A549 treated with AZD2906 at 1 μM for 4 hours (cell line): ENCODE measurements around the gene SEMA4F. TPM values are rescaled to one million over a fixed set of nuclear protein-coding genes. Genes with fewer than 3 reads are reported as not detected.

Experiments used
- total RNA-seq: library from RNA; stranded (reverse); fragments of 200-300 nt; extraction: Qiagen RNA extraction; gene quantifications from 5 replicates; pipeline ENCODE4 v1.2.3, GENCODE V29; 2022

SEMA4F gene, protein sequence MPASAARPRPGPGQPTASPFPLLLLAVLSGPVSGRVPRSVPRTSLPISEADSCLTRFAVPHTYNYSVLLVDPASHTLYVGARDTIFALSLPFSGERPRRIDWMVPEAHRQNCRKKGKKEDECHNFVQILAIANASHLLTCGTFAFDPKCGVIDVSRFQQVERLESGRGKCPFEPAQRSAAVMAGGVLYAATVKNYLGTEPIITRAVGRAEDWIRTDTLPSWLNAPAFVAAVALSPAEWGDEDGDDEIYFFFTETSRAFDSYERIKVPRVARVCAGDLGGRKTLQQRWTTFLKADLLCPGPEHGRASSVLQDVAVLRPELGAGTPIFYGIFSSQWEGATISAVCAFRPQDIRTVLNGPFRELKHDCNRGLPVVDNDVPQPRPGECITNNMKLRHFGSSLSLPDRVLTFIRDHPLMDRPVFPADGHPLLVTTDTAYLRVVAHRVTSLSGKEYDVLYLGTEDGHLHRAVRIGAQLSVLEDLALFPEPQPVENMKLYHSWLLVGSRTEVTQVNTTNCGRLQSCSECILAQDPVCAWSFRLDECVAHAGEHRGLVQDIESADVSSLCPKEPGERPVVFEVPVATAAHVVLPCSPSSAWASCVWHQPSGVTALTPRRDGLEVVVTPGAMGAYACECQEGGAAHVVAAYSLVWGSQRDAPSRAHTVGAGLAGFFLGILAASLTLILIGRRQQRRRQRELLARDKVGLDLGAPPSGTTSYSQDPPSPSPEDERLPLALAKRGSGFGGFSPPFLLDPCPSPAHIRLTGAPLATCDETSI
- total RNA-seq = 8.7 to 11.8 TPM (median 10.7 TPM) in 5 replicates

DNA sequence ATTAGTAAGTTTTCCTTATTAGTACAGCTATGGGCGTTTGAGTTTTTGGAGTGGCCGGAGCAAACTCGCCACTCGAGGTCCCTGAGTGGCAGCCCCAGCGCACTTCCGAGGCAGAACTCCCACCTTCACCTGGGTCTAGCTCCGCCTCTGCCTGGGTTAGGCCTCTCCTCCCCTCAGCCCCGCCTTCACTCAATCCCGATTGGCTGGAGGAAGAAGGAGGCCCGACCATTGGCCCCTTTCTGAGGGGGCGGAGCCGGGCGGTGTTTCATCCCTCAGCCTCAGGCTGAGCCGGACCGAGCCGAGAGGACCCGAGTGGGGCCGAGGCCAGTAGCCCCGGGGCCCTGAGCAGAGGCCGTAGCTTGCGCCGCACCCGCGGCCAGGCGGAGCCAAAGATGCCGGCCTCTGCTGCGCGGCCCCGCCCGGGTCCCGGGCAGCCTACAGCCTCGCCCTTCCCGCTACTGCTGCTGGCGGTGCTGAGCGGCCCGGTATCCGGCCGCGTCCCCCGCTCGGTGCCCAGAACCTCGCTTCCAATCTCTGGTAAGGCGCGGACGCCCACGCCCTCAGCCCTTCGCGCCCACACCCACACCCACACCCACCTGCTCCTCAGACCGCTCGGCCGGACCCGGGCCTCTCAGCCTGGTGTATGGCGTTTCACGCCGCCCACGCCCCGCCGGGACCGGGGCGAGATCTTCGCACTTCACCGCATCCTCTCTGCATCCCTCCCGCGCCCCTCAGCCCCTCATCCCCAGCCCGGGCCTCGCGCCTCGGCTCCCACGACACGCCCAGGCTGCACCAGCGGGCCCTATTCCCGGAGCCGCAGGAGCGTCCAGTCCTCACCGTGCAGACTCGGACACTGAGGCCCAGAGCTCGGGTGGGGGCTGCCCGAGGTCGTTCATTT lies at the start of gene SEMA4F:
Gene SEMA4F (plus strand): TSS at position 263 of the 898 bp plus-strand sequence. CDS start 130 bp downstream, at position 393.

DNA sequence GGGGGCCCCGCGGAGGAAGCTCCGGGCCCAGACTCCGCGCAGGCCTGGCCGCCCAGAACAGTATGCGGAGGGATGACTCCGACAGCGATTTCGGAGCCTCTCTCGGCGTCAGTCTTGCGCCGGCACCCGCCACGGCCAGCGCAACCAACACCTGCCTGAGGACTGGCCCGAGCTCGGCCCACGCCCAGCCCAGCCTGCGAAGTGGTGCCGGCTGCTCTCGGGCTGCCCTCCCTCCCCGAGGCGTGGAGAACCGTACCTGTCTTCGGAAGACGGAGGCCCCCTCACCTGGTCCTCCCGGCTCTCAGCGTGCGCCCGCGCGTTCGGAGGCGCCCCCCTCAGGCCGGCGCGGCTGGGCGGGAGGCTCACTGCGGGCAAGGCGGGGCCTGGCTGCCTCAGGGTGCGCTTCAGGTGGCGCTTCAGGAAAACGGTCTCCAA lies 6.0 kb upstream of the SEMA4F start, which contains the start of gene M1AP:
Gene M1AP (minus strand): TSS at position 322 of the 435 bp plus-strand sequence. CDS start 8,055 bp downstream, outside the sequence.

Other genes with a start within 250 kb of the SEMA4F start
- gene C2orf81, start 232.6 kb upstream of the SEMA4F start, total RNA-seq = 2.4 to 3.6 TPM (median 3.2 TPM) in 5 replicates
- gene WDR54, start 232.5 kb upstream of the SEMA4F start, total RNA-seq = 76.9 to 92.7 TPM (median 91.5 TPM) in 5 replicates
- gene RTKN, start 212.3 kb upstream of the SEMA4F start, total RNA-seq = 18.7 to 24.5 TPM (median 22.4 TPM) in 5 replicates
- gene INO80B, start 199.2 kb upstream of the SEMA4F start, total RNA-seq = 43.7 to 51.1 TPM (median 48.7 TPM) in 5 replicates
- gene WBP1, start 195.8 kb upstream of the SEMA4F start, total RNA-seq = 49.4 to 85.1 TPM (median 81.5 TPM) in 5 replicates
- gene MOGS, start 188.9 kb upstream of the SEMA4F start, total RNA-seq = 44.0 to 55.8 TPM (median 52.5 TPM) in 5 replicates
- 93.9 to 164 TPM (median 141 TPM) in 5 replicates for gene MRPL53, start 181.6 kb upstream of the SEMA4F start, total RNA-seq
- gene CCDC142, start 171.2 kb upstream of the SEMA4F start, total RNA-seq = 10.5 to 16.0 TPM (median 13.2 TPM) in 5 replicates
- gene TTC31, start 171.2 kb upstream of the SEMA4F start, total RNA-seq = 13.2 to 17.7 TPM (median 15.2 TPM) in 5 replicates
- 3.2 to 4.3 TPM (median 3.8 TPM) in 5 replicates for gene LBX2, start 154.6 kb upstream of the SEMA4F start, total RNA-seq
- gene PCGF1, start 146.6 kb upstream of the SEMA4F start, total RNA-seq = 29.9 to 35.0 TPM (median 31.9 TPM) in 5 replicates
- 0.24 to 0.37 TPM (median 0.30 TPM) in 5 replicates for gene TLX2, start 139.8 kb upstream of the SEMA4F start, total RNA-seq
- gene DQX1, start 128.0 kb upstream of the SEMA4F start, total RNA-seq = 0.07 to 0.15 TPM (median 0.13 TPM) in 5 replicates
- gene AUP1, start 124.5 kb upstream of the SEMA4F start, total RNA-seq = 185 to 250 TPM (median 238 TPM) in 5 replicates
- 33.1 to 41.7 TPM (median 39.3 TPM) in 5 replicates for gene HTRA2, start 124.3 kb upstream of the SEMA4F start, total RNA-seq
- 0.31 to 0.60 TPM (median 0.49 TPM) in 5 replicates for gene LOXL3, start 100.3 kb upstream of the SEMA4F start, total RNA-seq
- gene DOK1, start 99.5 kb upstream of the SEMA4F start, total RNA-seq = 3.4 to 4.9 TPM (median 4.4 TPM) in 5 replicates
- gene M1AP, start 5.9 kb upstream of the SEMA4F start, total RNA-seq = not detected in 5 replicates
- gene HK2, start 179.9 kb downstream of the SEMA4F start, total RNA-seq = 0.76 to 1.2 TPM (median 0.84 TPM) in 5 replicates